GM19397 (cell line): ENCODE measurements around the gene GNB4.

Source experiments
- ATAC-seq: cut with Tn5 transposase; IDR thresholded peaks from one replicate; pipeline ENCODE4 v1.9.1; 2021; ENCODE audit warnings: mild to moderate bottlenecking, moderate library complexity; ENCODE audit not compliant: unreplicated experiment

The GNB4 gene

DNA sequence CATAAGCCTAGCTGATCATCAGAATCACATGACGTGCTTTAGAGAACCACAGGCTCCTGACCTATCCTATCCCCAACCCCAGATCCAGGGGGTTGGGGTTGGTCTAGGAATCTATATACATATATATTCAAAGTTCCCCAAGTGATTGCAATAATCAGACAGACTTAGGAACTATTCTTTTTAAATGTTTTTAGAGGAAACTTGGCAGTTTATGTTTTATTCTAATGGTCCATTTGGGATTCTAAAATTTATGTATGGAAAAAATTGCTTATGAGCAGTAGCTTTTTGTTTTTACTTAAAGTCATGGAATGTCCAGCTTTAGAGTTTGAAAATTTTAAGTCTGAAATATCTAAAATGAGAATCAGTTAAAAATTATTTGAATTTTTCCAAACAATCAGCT, 81.6 kb downstream of the GNB4 start:
- ATAC-seq, result no peak

GRCh38 chr3:179363332-179363731, 87.9 kb downstream of the GNB4 start:
- no peak for ATAC-seq

DNA sequence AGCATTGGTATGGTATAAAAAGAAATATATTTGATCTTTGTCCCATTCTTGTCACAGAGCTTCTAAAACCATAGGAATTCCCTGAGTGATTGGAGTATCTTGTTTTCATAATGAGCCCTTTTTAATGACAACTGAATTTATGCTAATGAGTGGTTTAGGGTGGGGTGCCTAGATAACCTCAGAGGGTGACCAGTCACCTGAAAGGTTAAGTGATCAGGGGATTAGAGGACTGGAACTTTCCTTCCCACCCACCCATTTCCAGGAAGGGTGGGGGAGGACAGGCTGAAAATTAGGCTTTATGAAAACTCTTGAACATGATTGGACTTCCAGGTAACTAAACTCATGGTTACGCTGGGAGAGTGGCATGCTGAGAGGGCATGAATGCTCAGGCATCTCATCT, 95.3 kb downstream of the GNB4 start:
- no peak for ATAC-seq

- peak; percentile 37 for ATAC-seq
Measured at GRCh38 chr3:179348325-179349013, 102.8 kb downstream of the GNB4 start.

DNA sequence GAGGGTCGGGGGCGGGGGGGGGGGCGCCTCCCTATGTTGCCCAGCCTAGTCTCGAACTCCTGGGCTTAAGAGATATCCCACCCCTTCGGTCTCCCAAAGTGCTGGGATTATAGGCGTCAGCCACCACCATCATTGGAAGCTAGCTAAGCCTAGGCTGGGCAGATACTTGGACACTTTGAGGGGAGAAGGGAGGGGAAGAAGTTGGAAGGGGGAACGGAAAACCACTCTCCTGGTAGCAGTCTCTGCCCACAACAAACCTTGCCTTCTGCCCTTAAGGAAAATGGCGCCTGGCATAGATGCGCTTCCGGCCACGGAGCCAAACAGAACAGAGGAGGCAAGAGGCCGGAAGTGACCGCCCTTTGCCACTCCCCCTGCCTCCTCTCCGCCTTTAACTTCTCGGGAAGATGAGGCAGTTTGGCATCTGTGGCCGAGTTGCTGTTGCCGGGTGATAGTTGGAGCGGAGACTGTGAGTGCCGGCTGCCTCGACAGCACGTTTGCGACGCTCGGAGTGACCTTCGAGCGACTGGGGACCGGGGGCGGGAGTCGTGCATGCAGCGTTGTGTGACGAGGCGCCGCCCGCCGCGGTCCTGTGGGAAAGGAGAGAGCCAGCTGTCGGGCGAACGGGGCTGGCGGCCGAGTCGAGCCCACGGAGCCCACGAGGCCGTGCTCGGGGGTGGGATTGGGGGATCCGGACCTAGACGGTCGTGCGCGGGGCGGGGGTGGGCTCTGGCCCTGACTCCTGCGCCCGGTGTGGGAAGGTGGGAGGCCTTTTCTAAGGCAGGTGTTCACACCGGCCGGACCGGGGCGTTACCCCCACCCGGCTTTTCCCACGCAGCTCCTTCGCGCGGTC, 103.7 kb downstream of the GNB4 start, which contains the start of gene MFN1:
Gene MFN1 (plus strand): TSS at position 365 of the 850 bp plus-strand sequence. CDS start 1,143 bp downstream, outside the sequence.
- peak; percentile 96 for ATAC-seq
